ENCODE results near the gene RHOB.
"Not testable (repeated sequence)": the region's sequence is repeated elsewhere in the genome, so short reads cannot be mapped to it uniquely, and the experiment has no call there.

The RHOB gene

DNA sequence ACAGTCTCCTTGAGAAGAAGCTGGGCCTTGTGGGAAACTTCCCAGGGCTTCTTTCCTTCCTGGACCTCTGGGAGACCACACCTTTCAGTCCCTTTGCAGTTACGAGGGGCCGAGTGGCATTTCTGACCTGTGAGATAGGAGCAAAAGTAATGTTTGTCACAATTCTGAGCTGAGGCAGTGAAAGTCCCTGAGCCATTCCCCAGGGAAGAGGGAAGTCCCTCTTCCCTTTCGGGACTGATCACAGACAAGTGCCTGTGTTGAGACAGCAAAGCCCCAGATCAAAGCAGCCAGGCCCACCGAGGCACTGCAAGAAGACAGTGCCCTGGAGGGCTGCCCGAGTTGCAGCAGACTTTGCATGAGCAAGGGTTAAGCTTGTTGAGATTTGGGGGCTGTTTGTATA is 41.9 kb downstream of the RHOB start:
- no peak for DNase-seq (ENCODE audit: extremely low read depth in 1 of 2, low read depth in 1 of 2)

DNA sequence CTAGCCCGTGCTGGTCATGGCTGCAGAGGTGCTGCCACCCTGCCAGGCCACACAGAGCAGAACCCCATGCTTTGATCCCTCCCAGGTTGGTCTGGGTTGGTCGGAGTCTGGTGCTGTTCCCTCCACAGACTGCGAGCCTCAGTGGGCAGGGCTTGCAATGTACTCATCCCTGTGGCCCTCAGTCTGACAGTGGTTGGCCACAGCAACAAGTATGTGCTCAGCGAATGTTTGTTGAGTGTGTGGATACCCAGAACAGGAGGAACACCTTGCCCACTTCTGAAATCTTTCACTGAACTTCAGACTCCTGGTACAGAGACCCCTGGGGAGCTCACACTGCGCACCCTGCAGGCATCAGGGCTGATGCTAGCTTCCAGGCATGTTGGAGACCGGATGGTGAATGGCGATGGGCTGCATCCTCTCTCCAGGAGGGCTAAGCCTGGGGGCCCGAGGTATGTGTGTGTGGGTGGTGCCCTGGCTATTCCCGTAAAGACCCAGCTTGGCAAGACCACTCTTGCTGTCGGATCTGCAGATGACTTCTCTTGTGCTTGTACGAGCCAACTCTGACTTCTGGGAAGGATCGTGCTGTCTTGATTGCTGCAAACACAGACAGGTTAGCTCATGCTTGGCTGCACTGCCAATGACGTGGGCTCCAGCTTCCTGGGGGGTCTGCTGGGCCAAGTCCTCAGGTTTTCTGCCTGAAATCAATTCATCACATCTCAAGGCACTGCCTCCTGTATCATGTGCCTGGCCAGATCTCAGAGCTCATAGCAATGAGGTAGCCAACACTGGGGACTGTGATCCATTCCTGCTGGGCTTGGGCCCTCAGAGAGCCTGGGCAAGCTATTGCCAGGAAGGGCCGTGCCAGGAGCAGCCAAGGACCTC is 43.7 kb downstream of the RHOB start:
- no peak for DNase-seq (ENCODE audit: extremely low read depth in 1 of 2, low read depth in 1 of 2)

DNA sequence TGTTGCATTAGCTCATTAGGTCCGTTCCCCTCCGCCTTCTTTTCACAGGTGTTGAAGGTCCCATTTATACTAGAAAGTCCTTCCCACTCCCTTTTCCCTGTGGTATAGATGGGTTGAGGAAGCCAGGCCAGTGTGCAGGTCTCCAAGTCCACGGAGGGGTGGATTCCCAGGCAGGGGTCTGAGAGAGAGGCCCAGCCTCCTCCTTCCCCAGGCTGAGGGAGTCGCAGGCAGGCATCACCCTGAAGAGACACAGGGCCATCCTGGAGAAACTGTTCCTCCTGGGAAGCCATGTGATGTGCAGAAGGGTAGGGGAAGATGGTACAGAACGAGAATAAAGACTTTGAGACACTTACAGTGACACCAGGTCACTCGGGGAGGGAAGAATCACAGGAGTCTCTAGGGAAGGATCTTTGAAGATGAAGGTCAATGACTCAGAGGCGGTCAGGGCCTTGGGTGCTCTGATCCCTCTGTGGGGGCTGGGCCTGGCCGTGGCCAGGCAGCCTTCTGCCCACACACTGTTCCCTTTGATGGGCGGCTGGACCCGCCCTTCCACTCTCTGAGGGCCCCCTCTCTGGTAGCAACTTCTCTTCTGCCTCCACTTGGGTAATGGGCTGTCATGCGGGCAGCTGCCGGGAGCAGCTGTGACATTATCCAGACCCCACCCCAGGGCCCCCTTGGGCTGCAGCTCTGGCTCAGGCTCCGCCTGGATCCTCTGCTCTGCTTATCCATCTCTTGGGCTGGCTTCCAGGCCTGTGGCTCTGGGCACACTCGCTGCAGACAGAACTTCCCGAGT is 45.1 kb downstream of the RHOB start:
- no peak for DNase-seq (ENCODE audit: extremely low read depth in 1 of 2, low read depth in 1 of 2)

DNA sequence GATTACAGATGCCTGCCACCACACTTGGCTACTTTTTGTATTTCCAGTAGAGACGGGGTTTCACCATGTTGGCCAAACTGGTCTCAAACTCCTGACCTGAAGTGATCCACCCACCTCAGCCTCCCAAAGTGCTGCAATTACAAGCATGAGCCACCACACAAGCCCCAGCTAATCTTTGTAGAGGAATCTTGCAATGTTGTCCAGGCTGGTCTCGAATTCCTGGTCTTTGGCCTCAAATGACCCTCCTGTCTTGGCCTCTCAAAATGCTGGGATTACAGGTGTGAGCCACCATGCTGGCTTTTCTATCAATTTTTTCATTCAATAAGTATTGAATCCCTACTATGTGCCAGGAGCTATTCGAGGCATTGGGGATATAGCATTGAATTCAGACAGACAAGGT is 46.2 kb downstream of the RHOB start:
- DNase-seq (ENCODE audit: extremely low read depth in 1 of 2, low read depth in 1 of 2), result not testable (repeated sequence)

DNA sequence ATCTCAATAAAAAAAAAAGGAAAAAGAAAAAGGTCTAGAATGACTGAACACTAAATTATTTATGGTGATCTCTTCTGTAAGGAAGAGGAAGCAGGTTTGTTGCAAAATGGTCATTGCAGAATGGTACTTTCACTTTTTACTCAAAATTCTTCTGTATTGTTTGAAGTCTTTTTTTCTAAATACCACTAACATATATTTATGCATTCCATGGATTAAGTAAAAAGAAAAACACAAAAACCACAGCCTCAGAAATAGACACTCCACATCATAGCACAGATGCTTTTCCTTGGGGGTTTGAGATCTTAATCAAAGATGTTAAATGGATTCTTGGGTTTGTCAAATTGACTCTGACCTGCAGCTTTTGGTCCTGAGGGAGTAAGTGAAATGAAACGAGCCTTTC is 47.4 kb downstream of the RHOB start:
- no peak for DNase-seq (ENCODE audit: extremely low read depth in 1 of 2, low read depth in 1 of 2)

DNA sequence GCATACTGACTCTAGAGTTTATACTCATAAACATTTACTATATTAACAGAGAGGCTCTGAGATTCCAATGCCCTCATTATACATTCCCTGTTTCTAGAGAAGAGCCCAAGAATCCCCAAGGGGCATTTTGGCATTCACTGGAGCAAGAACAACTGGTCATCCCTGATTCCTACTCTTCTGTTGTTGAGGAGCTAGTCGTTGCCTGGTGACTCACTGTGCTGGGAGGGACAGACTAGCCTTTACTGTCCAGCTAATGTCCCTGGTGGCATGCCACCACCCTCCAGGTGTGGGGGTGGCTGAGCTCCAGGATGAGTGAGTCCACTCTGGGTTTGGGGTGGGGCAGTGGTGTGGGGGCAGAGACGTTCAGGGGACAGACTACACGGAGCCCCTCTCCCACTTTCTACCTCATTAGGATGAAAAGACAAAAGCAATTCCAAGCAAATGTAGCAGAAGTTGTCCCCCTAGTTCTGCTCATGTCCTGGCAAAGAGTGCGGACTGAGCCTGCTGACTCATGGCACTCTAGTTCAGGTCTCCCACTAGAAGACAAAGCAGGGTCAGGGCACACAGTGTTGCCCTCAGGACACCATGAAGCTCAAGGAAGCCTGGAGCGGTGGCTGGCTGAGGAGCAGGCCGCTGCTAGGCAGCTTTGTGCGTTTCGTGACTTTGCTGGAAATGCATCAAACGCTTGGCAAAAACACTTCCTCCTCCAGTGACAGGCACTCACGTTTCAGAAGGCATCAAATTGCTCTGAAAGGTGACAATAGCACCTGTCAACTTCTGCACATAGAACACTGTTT is 49.4 kb downstream of the RHOB start:
- DNase-seq (ENCODE audit: extremely low read depth in 1 of 2, low read depth in 1 of 2), result no peak

DNA sequence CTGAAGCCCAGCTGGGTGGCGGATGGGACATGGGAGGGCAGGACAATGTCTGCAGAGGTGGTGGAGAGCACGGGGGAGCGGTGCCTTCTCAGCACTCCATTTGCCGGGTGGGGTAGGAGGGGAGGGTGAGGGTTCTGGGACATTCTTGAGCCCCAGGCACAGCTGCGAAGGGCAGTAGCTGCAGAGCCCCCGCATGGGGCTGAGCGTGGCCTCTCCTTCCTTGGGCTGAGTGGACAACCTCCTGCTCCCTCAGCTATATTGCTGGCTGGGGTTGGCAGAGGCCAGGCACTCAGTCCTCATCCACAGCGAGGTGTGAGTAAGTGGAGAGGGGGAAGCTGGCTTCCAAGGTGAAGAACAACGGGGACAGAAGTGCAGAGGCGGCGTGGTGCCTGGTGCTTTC is 50.1 kb downstream of the RHOB start:
- no peak for DNase-seq (ENCODE audit: extremely low read depth in 1 of 2, low read depth in 1 of 2)

All from activated CD8-positive, alpha-beta memory T cell treated with anti-CD3 and anti-CD28 coated beads for 1 hour (primary cell).